ENCODE data around the gene KIAA1191.
"Not testable (repeated sequence)": the region's sequence is repeated elsewhere in the genome, so short reads cannot be mapped to it uniquely, and the experiment has no call there.

Gene KIAA1191

GRCh38 chr5:176361437-176362232 is at the start of gene KIAA1191:
Gene KIAA1191, minus strand, starts transcription at chr5:176361764. Its CDS starts 2,256 bp downstream, at chr5:176359508.
- peak; percentile 88 for FAIRE-seq
- DNase-seq (ENCODE audit: extremely low spot score, insufficient read length, low read depth), result peak; percentile 87

GRCh38 chr5:176410486-176411180 is 49.1 kb upstream of the KIAA1191 start:
- DNase-seq (ENCODE audit: extremely low spot score, insufficient read length, low read depth) (no peak), FAIRE-seq (no peak)

GRCh38 chr5:176409765-176410164 is 48.2 kb upstream of the KIAA1191 start:
- DNase-seq (ENCODE audit: extremely low spot score, insufficient read length, low read depth), result no peak
- FAIRE-seq, result no peak

GRCh38 chr5:176408590-176408989 is 47.0 kb upstream of the KIAA1191 start:
- DNase-seq (ENCODE audit: extremely low spot score, insufficient read length, low read depth), result no peak
- no peak for FAIRE-seq

- DNase-seq (ENCODE audit: extremely low spot score, insufficient read length, low read depth); FAIRE-seq: not testable (repeated sequence)
Measured at GRCh38 chr5:176408252-176408573, 46.6 kb upstream of the KIAA1191 start.

- FAIRE-seq (no peak), DNase-seq (ENCODE audit: extremely low spot score, insufficient read length, low read depth) (no peak)
Measured at GRCh38 chr5:176407456-176408251, 46.1 kb upstream of the KIAA1191 start.

GRCh38 chr5:176406436-176407052 is 45.0 kb upstream of the KIAA1191 start:
- no peak for FAIRE-seq
- DNase-seq (ENCODE audit: extremely low spot score, insufficient read length, low read depth), result no peak

GRCh38 chr5:176405656-176406435 is 44.3 kb upstream of the KIAA1191 start:
- no peak for DNase-seq (ENCODE audit: extremely low spot score, insufficient read length, low read depth)
- FAIRE-seq, result no peak

- FAIRE-seq, result no peak
- DNase-seq (ENCODE audit: extremely low spot score, insufficient read length, low read depth), result no peak
Measured at GRCh38 chr5:176401281-176402205, 40.0 kb upstream of the KIAA1191 start.

GRCh38 chr5:176400382-176401156 is 39.0 kb upstream of the KIAA1191 start:
- FAIRE-seq (no peak), DNase-seq (ENCODE audit: extremely low spot score, insufficient read length, low read depth) (no peak)

- FAIRE-seq, result no peak
- no peak for DNase-seq (ENCODE audit: extremely low spot score, insufficient read length, low read depth)
Measured at GRCh38 chr5:176397736-176398420, 36.3 kb upstream of the KIAA1191 start.

- no peak for DNase-seq (ENCODE audit: extremely low spot score, insufficient read length, low read depth)
- FAIRE-seq, result no peak
Measured at GRCh38 chr5:176396330-176396729, 34.8 kb upstream of the KIAA1191 start.

GRCh38 chr5:176394881-176395675 is 33.5 kb upstream of the KIAA1191 start:
- no peak for DNase-seq (ENCODE audit: extremely low spot score, insufficient read length, low read depth)
- FAIRE-seq, result no peak

GRCh38 chr5:176394096-176394495 is 32.5 kb upstream of the KIAA1191 start:
- no peak for FAIRE-seq
- no peak for DNase-seq (ENCODE audit: extremely low spot score, insufficient read length, low read depth)

- FAIRE-seq (no peak), DNase-seq (ENCODE audit: extremely low spot score, insufficient read length, low read depth) (no peak)
Measured at GRCh38 chr5:176392526-176392925, 31.0 kb upstream of the KIAA1191 start.

GRCh38 chr5:176391999-176392398 is 30.4 kb upstream of the KIAA1191 start:
- DNase-seq (ENCODE audit: extremely low spot score, insufficient read length, low read depth), result no peak
- FAIRE-seq, result no peak

Data from GM18507 (cell line).